GM12878 (cell line): ENCODE results near the gene MAPKAP1. TPM values are rescaled to one million over a fixed set of nuclear protein-coding genes. Genes with fewer than 3 reads are reported as not detected.

ENCODE experiments used
- ATAC-seq: fragments of 200-7000 bp; cut with Tn5 transposase; 3 replicates; pipeline ENCODE4 v1.9.1; 2020; ENCODE audit warnings: mild to moderate bottlenecking, moderate library complexity
- BruUV-seq: library from RNA; stranded (reverse); fragments of 400-500 nt; replicated peaks from 2 replicates; lab custom pipeline; 2021; lab: Mats Ljungman, UMichigan
- CTCF ChIA-PET: fragments of 300-600 bp; sonication (Branson Sonifier 250); formaldehyde crosslinking; extraction: SDS; loops from one replicate; lab custom pipeline; 2021; ENCODE audit warnings: inconsistent platforms; lab: Yijun Ruan, JAX
- POLR2A ChIA-PET: fragments of 350-600 bp; formaldehyde crosslinking; extraction: SDS; loops from one replicate; lab custom pipeline; 2021; ENCODE audit warnings: inconsistent platforms; lab: Charles Lee
- RAD21 ChIA-PET: fragments of 300-600 bp; sonication (Branson Sonifier 250); formaldehyde crosslinking; loops from one replicate; lab custom pipeline; 2023; ENCODE audit warnings: antibody characterized with exemption; ENCODE audit not compliant: unreplicated experiment; lab: Charles Lee
- SMC1A ChIA-PET: fragments of 300-600 bp; sonication (Branson Sonifier 250); formaldehyde crosslinking; loops from one replicate; lab custom pipeline; 2023; ENCODE audit not compliant: unreplicated experiment, uncharacterized antibody; lab: Charles Lee
- DNase-seq: peaks from one replicate; pipeline ENCODE4 v3.0.0-alpha.2; 2011; ENCODE audit warnings: low read depth, low spot score
- FAIRE-seq: peaks from 3 replicates; lab custom pipeline; 2011; peaks lifted over from hg19 to GRCh38; lab: Jason Lieb, UNC
- H2AFZ ChIP-seq: 2 replicates; pipeline ENCODE4 v1.6.0; 2011; ENCODE audit warnings: low read depth, low read length, control low read depth; ENCODE audit not compliant: control insufficient read depth
- H3K27ac ChIP-seq: 2 replicates; pipeline ENCODE4 v1.5.1; 2011; ENCODE audit warnings: control low read depth; ENCODE audit not compliant: control insufficient read depth, insufficient read depth
- H3K27me3 ChIP-seq, 2 experiments: replicated peaks in 1 of 2; 2 replicates each; pipeline versions ENCODE4 v1.6.0 to v1.6.1; 2011; ENCODE audit warnings: low read length in 1 of 2; ENCODE audit not compliant: control insufficient read depth in 2 of 2, insufficient read depth in 2 of 2
- H3K36me3 ChIP-seq, 2 experiments: 2 replicates each; pipeline ENCODE4 v1.5.1; 2011; ENCODE audit warnings: low read length in 1 of 2; ENCODE audit not compliant: control insufficient read depth in 2 of 2, insufficient read depth in 2 of 2
- H3K4me1 ChIP-seq: 2 replicates; pipeline ENCODE4 v1.6.1; 2011; ENCODE audit warnings: mild to moderate bottlenecking, low read length, moderate library complexity, mixed read lengths; ENCODE audit not compliant: control insufficient read depth, insufficient read depth
- H3K4me2 ChIP-seq: 2 replicates; pipeline ENCODE4 v1.6.0; 2011; ENCODE audit warnings: control low read depth; ENCODE audit not compliant: control insufficient read depth, insufficient read depth
- H3K4me3 ChIP-seq: fragments of 200-600 bp; sonication (generic); 2 replicates; pipeline ENCODE4 v1.5.1; 2016
- H3K79me2 ChIP-seq: 2 replicates; pipeline ENCODE4 v1.6.0; 2011; ENCODE audit warnings: low read length; ENCODE audit not compliant: control insufficient read depth, insufficient read depth
- H3K9ac ChIP-seq: 2 replicates; pipeline ENCODE4 v1.8.0; 2011; ENCODE audit warnings: low read length, control low read depth, mixed read lengths; ENCODE audit not compliant: control insufficient read depth, insufficient read depth
- H3K9me3 ChIP-seq: replicated peaks from 3 replicates; pipeline ENCODE4 v1.5.1; 2011; ENCODE audit warnings: mild to moderate bottlenecking, low read length; ENCODE audit not compliant: control insufficient read depth, insufficient read depth
- H4K20me1 ChIP-seq: 2 replicates; pipeline ENCODE4 v1.6.0; 2011; ENCODE audit not compliant: control insufficient read depth, insufficient read depth
- BCLAF1 ChIP-seq: fragments of 450-650 bp; IDR thresholded peaks from 2 replicates; pipeline ENCODE4 v1.6.1; 2017; ENCODE audit warnings: antibody characterized with exemption, mild to moderate bottlenecking, moderate library complexity
- BMI1 ChIP-seq: fragments of 450-650 bp; IDR thresholded peaks from 2 replicates; pipeline ENCODE4 v1.6.1; 2016; ENCODE audit warnings: mild to moderate bottlenecking, moderate library complexity, borderline replicate concordance
- CHD4 ChIP-seq: fragments of 200-600 bp; sonication (generic); IDR thresholded peaks from 2 replicates; pipeline ENCODE4 v1.6.1; 2016; ENCODE audit warnings: mild to moderate bottlenecking
- CREB1 ChIP-seq: IDR thresholded peaks from 2 replicates; pipeline ENCODE4 v1.6.1; 2012; ENCODE audit warnings: low read depth, mild to moderate bottlenecking, inconsistent platforms
- CREM ChIP-seq: IDR thresholded peaks from 2 replicates; pipeline ENCODE4 v1.6.1; 2014; ENCODE audit warnings: antibody characterized with exemption, low read depth
- EGR1 ChIP-seq, 2 experiments: IDR thresholded peaks; 1 replicate in 1 of 2; 2 replicates in 1 of 2; pipeline ENCODE4 v1.6.1; 2011 to 2012; ENCODE audit warnings: low read depth in 2 of 2, low read length in 2 of 2, borderline replicate concordance in 1 of 2, mild to moderate bottlenecking in 1 of 2, moderate library complexity in 1 of 2
- ETV6 ChIP-seq, 2 experiments: fragments of 450-650 bp in 1 of 2; IDR thresholded peaks in 1 of 2; conservative IDR thresholded peaks in 1 of 2; 2 replicates each; pipeline ENCODE4 v1.6.1; 2014; ENCODE audit warnings: antibody characterized with exemption in 1 of 2, borderline replicate concordance in 1 of 2, low read depth in 1 of 2, mild to moderate bottlenecking in 1 of 2, moderate library complexity in 1 of 2
- KDM1A ChIP-seq: fragments of 200-600 bp; sonication (generic); IDR thresholded peaks from 2 replicates; pipeline ENCODE4 v1.6.1; 2016; ENCODE audit warnings: borderline replicate concordance
- MTA3 ChIP-seq: IDR thresholded peaks from 2 replicates; pipeline ENCODE4 v1.6.1; 2012; ENCODE audit warnings: low read length, inconsistent platforms, borderline replicate concordance
- POLR2AphosphoS2 ChIP-seq: IDR thresholded peaks from 2 replicates; pipeline ENCODE4 v1.6.1; 2011; ENCODE audit warnings: low read depth, mild to moderate bottlenecking, low read length, improper control_type of control experiment, moderate library complexity
- RELA ChIP-seq: fragments of 450-650 bp; IDR thresholded peaks from 2 replicates; pipeline ENCODE4 v1.8.0; 2014; ENCODE audit warnings: borderline replicate concordance; ENCODE audit not compliant: partially characterized antibody
- SMAD1 ChIP-seq: fragments of 450-650 bp; IDR thresholded peaks from 2 replicates; pipeline ENCODE4 v1.6.1; 2018; ENCODE audit warnings: mild to moderate bottlenecking, low read depth; ENCODE audit not compliant: partially characterized antibody
- TAF1 ChIP-seq: IDR thresholded peaks from 2 replicates; pipeline ENCODE4 v1.6.1; 2011; ENCODE audit warnings: mild to moderate bottlenecking, low read depth, low read length, borderline replicate concordance
- TCF12 ChIP-seq: IDR thresholded peaks from 2 replicates; pipeline ENCODE4 v1.6.1; 2011; ENCODE audit warnings: low read depth, mild to moderate bottlenecking, low read length
- WGBS: methylation state at CpG from one replicate; pipeline ENCODE4 v1.1.6; 2016; ENCODE audit warnings: low lambda C conversion rate; ENCODE audit not compliant: insufficient replicate concordance, insufficient coverage; ENCODE audit errors: missing lambda C conversion rate; 5-methylcytosine and 5-hydroxymethylcytosine counted together
- in situ Hi-C: fragments of 300-500 bp; cut with MboI; formaldehyde crosslinking; loops from 9 replicates; pipeline ENCODE4 v1.14.3; 2018; ENCODE audit warnings: mixed read lengths
- intact Hi-C: fragments of 100-400 bp; cut with micrococcal nuclease; formaldehyde crosslinking; loops from one replicate; pipeline ENCODE4 v1.14.2; 2022; ENCODE audit not compliant: unreplicated experiment
- polyA plus RNA-seq, 11 experiments: library from polyadenylated mRNA; depleted of rRNA in 4 of 11; unstranded in 6 of 11; stranded (reverse) in 5 of 11; fragments of >200 nt; fragmentation: Nextera tagmentation in 4 of 11; fragmentation: Illumina TruSeq in 1 of 11; extraction: Ambion mirVana in 4 of 11; extraction: Trizol in 1 of 11; gene quantifications; 1 replicate in 1 of 11; 2 replicates in 10 of 11; pipeline versions ENCODE4 v1.2.1 to v1.2.3, GENCODE V29; 2011 to 2016; ENCODE audit warnings: inconsistent platforms in 2 of 11, missing spikeins in 2 of 11, low read depth in 1 of 11
- total RNA-seq, 4 experiments: library from RNA; depleted of rRNA in 3 of 4; stranded (reverse); fragments of >200 nt in 3 of 4; fragmentation: Illumina TruSeq in 1 of 4; extraction: Trizol in 1 of 4; gene quantifications; 2 replicates each; pipeline versions ENCODE4 v1.2.1 to v1.2.3, GENCODE V29; 2013 to 2021

The MAPKAP1 gene
- total and polyA plus RNA-seq, 10 of the 15 experiments (the other 5 are each of a cell fraction or from before 2014, with no cell fraction given): 5.1 to 188 (median 105) TPM

- no peak overlapping the region for H3K9ac ChIP-seq
- intact Hi-C loops: no loop called here
- ChIA-PET CTCF (interaction anchor here (0.9 kb wide), 1 partner anchor 861 kb away, joined by 3 read pairs; no protein-coding TSS in a partner anchor), POLR2A (no interaction called here), RAD21 (no interaction called here), SMC1A (no interaction called here)
- in situ Hi-C loops: no loop called here
- FAIRE-seq (no peak), DNase-seq (no peak), ATAC-seq (no peak)
- no peak overlapping the region for H3K27ac ChIP-seq
- H3K9me3 ChIP-seq: no peaks in the 10 kb centered on the region
- H4K20me1 ChIP-seq: no peaks in the 10 kb centered on the region
- H3K4me2 ChIP-seq: no peak overlapping the region
- peaks cover 0 to 3% of the 10 kb centered on the region in 2 experiments; a peak in 3 of 4 replicates for H3K36me3 ChIP-seq
- no peaks in the 10 kb centered on the region for H3K4me1 ChIP-seq
- no TSS peak for BruUV-seq
- H2AFZ ChIP-seq: no peak overlapping the region
- H3K79me2 ChIP-seq: no peaks in the 10 kb centered on the region
- 97% methylated on average over 2 of the region's 2 CpGs for WGBS
- TF ChIP-seq SMAD1 (no peak), CREB1 (no peak), POLR2AphosphoS2 (no peak), KDM1A (no peak)
- no peaks in the 10 kb centered on the region for H3K27me3 ChIP-seq
- no peak overlapping the region for H3K4me3 ChIP-seq
Measured at GRCh38 chr9:125537442-125538091, 169.4 kb downstream of the MAPKAP1 start.

- Histone ChIP-seq H2AFZ (no peak overlapping the region), H3K4me1 (no peaks in the 10 kb centered on the region), H4K20me1 (no peaks in the 10 kb centered on the region), H3K9ac (no peak overlapping the region), H3K27ac (no peak overlapping the region), H3K9me3 (no peaks in the 10 kb centered on the region), H3K4me3 (no peak overlapping the region), H3K79me2 (no peaks in the 10 kb centered on the region), H3K36me3 (peaks cover 0 to 1% of the 10 kb centered on the region in 2 experiments; a peak in 3 of 4 replicates), H3K4me2 (no peak overlapping the region), H3K27me3 (no peaks in the 10 kb centered on the region)
- DNase-seq: no peak
- FAIRE-seq: no peak
- intact Hi-C loops (no loop called here), in situ Hi-C loops (no loop called here)
- 4% methylated on average over 1 of the region's 1 CpG for WGBS
- ChIA-PET RAD21 (no interaction called here), SMC1A (interaction anchor here (1.6 to 3.1 kb wide), 2 partner anchors 23 to 212 kb away, joined by 3 to 10 read pairs; no protein-coding TSS in a partner anchor), POLR2A (no interaction called here), CTCF (interaction anchor here (1.0 kb wide), 1 partner anchor 22 kb away, joined by 3 read pairs; no protein-coding TSS in a partner anchor)
- ATAC-seq: no peak
- no TSS peak for BruUV-seq
- TF ChIP-seq RELA (no peak), BCLAF1 (no peak), TCF12 (no peak), EGR1 (IDR thresholded peaks at IDR 0.05; ENCODE audit: borderline replicate concordance in 1 of 2, low read depth in 2 of 2, low read length in 2 of 2) (no peak), ETV6 (conservative IDR thresholded peaks at IDR 0.05 in 1 of 2, IDR thresholded peaks at IDR 0.05 in 1 of 2; ENCODE audit: borderline replicate concordance in 1 of 2, low read depth in 1 of 2) (no peak), KDM1A (no peak), CHD4 (no peak), MTA3 (no peak), CREM (no peak), BMI1 (no peak), TAF1 (no peak)
Measured at GRCh38 chr9:125536776-125537175, 170.2 kb downstream of the MAPKAP1 start.
